HepG2 (cell line): Measurements from ENCODE around the gene SHLD1. TPM values are rescaled to one million over a fixed set of nuclear protein-coding genes. Genes with fewer than 3 reads are reported as not detected.

Experiments
- ATAC-seq: fragments of 200-7000 bp; cut with Tn5 transposase; 3 replicates; pipeline ENCODE4 v1.9.1; 2020; ENCODE audit warnings: mild to moderate bottlenecking, moderate library complexity
- BruUV-seq: library from RNA; stranded (reverse); fragments of 400-500 nt; replicated peaks from 2 replicates; lab custom pipeline; 2021; lab: Mats Ljungman, UMichigan
- CTCF ChIA-PET: fragments of 300-600 bp; formaldehyde crosslinking; extraction: SDS; loops from one replicate; lab custom pipeline; 2021; ENCODE audit warnings: low total read pairs, inconsistent platforms, low intra/inter-chr PET ratio; lab: Yijun Ruan, JAX
- POLR2A ChIA-PET: fragments of 350-600 bp; sonication (Branson Sonifier 250); formaldehyde crosslinking; loops from one replicate; lab custom pipeline; 2020; ENCODE audit warnings: antibody characterized with exemption, inconsistent platforms; lab: Yijun Ruan, JAX
- DNase-seq: peaks from one replicate; pipeline ENCODE4 v3.0.0-alpha.2; 2015; ENCODE audit warnings: low spot score
- FAIRE-seq: peaks from 3 replicates; lab custom pipeline; 2011; peaks lifted over from hg19 to GRCh38; lab: Jason Lieb, UNC
- H2AFZ ChIP-seq: one replicate; pipeline ENCODE4 v1.6.1; 2011; ENCODE audit warnings: low read length, inconsistent platforms
- H3K27ac ChIP-seq: fragments of 300-600 bp; 3 replicates; pipeline ENCODE4 v1.8.0; 2011; ENCODE audit warnings: mixed run types, mild to moderate bottlenecking, mixed read lengths, low read length, inconsistent platforms; ENCODE audit not compliant: insufficient read depth; ENCODE audit errors: extremely low read length
- H3K27me3 ChIP-seq, 2 experiments: fragments of 200-600 bp in 1 of 2; 2 replicates in 1 of 2; 3 replicates in 1 of 2; pipeline versions ENCODE4 v1.6.0 to v1.8.0; 2011; ENCODE audit warnings: low read length in 2 of 2, mild to moderate bottlenecking in 2 of 2, moderate library complexity in 2 of 2, inconsistent platforms in 1 of 2; ENCODE audit not compliant: insufficient read depth in 2 of 2, control insufficient read depth in 1 of 2
- H3K36me3 ChIP-seq, 2 experiments: fragments of 200-600 bp in 1 of 2; replicated peaks in 1 of 2; 2 replicates in 1 of 2; 3 replicates in 1 of 2; pipeline versions ENCODE4 v1.5.1 to v1.8.0; 2011; ENCODE audit warnings: low read length in 2 of 2, inconsistent platforms in 1 of 2; ENCODE audit not compliant: insufficient read depth in 2 of 2, control insufficient read depth in 1 of 2
- H3K4me1 ChIP-seq: 2 replicates; pipeline ENCODE4 v1.5.1; 2012; ENCODE audit warnings: low read length, inconsistent platforms; ENCODE audit not compliant: insufficient read depth
- H3K4me2 ChIP-seq: 2 replicates; pipeline ENCODE4 v1.6.0; 2011; ENCODE audit warnings: low read depth, low read length, inconsistent platforms
- H3K4me3 ChIP-seq, 3 experiments: fragments of 200-600 bp in 1 of 3; sonication (generic), shearing (Covaris generic) in 1 of 3; replicated peaks in 1 of 3; 2 replicates each; pipeline ENCODE4 v1.5.1; 2011 to 2016; ENCODE audit warnings: low read length in 3 of 3, inconsistent platforms in 2 of 3, low read depth in 2 of 3, mild to moderate bottlenecking in 2 of 3, control low read depth in 1 of 3, mixed read lengths in 1 of 3; ENCODE audit not compliant: insufficient read depth in 1 of 3
- H3K79me2 ChIP-seq: one replicate; pipeline ENCODE4 v1.6.1; 2011; ENCODE audit warnings: low read length, inconsistent platforms; ENCODE audit not compliant: insufficient read depth
- H3K9ac ChIP-seq: 2 replicates; pipeline ENCODE4 v1.6.0; 2011; ENCODE audit warnings: mild to moderate bottlenecking, low read depth, low read length, inconsistent platforms; ENCODE audit not compliant: insufficient read depth
- H3K9me3 ChIP-seq: 2 replicates; pipeline ENCODE4 v1.5.1; 2012; ENCODE audit warnings: mild to moderate bottlenecking, low read length
- H4K20me1 ChIP-seq: 2 replicates; pipeline ENCODE4 v1.6.0; 2011; ENCODE audit warnings: inconsistent platforms, mild to moderate bottlenecking, low read length, moderate library complexity; ENCODE audit not compliant: insufficient read depth
- NFKB2 ChIP-seq: sonication (generic); formaldehyde crosslinking; IDR thresholded peaks from 2 replicates; pipeline ENCODE4 v1.4.0; 2020; ENCODE audit warnings: missing genetic modification reagents, borderline replicate concordance
- PHF8 ChIP-seq: sonication (generic); formaldehyde crosslinking; IDR thresholded peaks from 2 replicates; pipeline ENCODE4 v1.5.0; 2020; ENCODE audit warnings: missing genetic modification reagents
- THYN1 ChIP-seq: sonication (generic); formaldehyde crosslinking; IDR thresholded peaks from 2 replicates; pipeline ENCODE4 v1.8.1; 2023; ENCODE audit warnings: low read depth, mild to moderate bottlenecking, moderate library complexity, missing genetic modification reagents, borderline replicate concordance
- ZBTB44 ChIP-seq: sonication (generic); formaldehyde crosslinking; IDR thresholded peaks from 2 replicates; pipeline ENCODE4 v1.4.0; 2020; ENCODE audit warnings: missing genetic modification reagents
- ZFP36L1 ChIP-seq: sonication (generic); formaldehyde crosslinking; IDR thresholded peaks from 2 replicates; pipeline ENCODE4 v1.8.0; 2022; ENCODE audit warnings: mild to moderate bottlenecking, missing genetic modification reagents, moderate library complexity
- ZNF225 ChIP-seq: sonication (generic); formaldehyde crosslinking; IDR thresholded peaks from 2 replicates; pipeline ENCODE4 v1.4.0; 2020; ENCODE audit warnings: mild to moderate bottlenecking, missing genetic modification reagents
- ZNF232 ChIP-seq: sonication (generic); formaldehyde crosslinking; IDR thresholded peaks from 2 replicates; pipeline ENCODE4 v1.4.0; 2020; ENCODE audit warnings: missing genetic modification reagents, borderline replicate concordance
- ZNF552 ChIP-seq: sonication (generic); formaldehyde crosslinking; IDR thresholded peaks from 2 replicates; pipeline ENCODE4 v1.9.0; 2022; ENCODE audit warnings: missing genetic modification reagents, mild to moderate bottlenecking, borderline replicate concordance
- ZNF629 ChIP-seq: sonication (generic); formaldehyde crosslinking; conservative IDR thresholded peaks from 2 replicates; pipeline ENCODE4 v1.5.0; 2020; ENCODE audit warnings: missing genetic modification reagents
- ZNF788 ChIP-seq: sonication (generic); formaldehyde crosslinking; IDR thresholded peaks from 2 replicates; pipeline ENCODE4 v1.5.0; 2020; ENCODE audit warnings: mild to moderate bottlenecking, missing genetic modification reagents, borderline replicate concordance
- ZSCAN30 ChIP-seq: sonication (generic); formaldehyde crosslinking; IDR thresholded peaks from 2 replicates; pipeline ENCODE4 v1.5.0; 2020; ENCODE audit warnings: mild to moderate bottlenecking, missing genetic modification reagents
- WGBS: methylation state at CpG from one replicate; pipeline ENCODE4 v1.1.6; 2017; ENCODE audit warnings: low lambda C conversion rate; 5-methylcytosine and 5-hydroxymethylcytosine counted together
- in situ Hi-C: cut with HindIII; loops from 2 replicates; pipeline ENCODE4 v1.10.0; 2017; ENCODE audit warnings: low pct_unique_long_range_greater_than_20kb; ENCODE audit not compliant: extremely low pct_ligation_motif_present
- intact Hi-C: fragments of 100-400 bp; cut with micrococcal nuclease; formaldehyde crosslinking; loops from one replicate; pipeline ENCODE4 v1.10.0; 2022; ENCODE audit not compliant: unreplicated experiment
- polyA plus RNA-seq, 8 experiments: library from polyadenylated mRNA; depleted of rRNA in 3 of 8; stranded (reverse) in 7 of 8; unstranded in 1 of 8; fragments of >200 nt; fragmentation: Illumina TruSeq in 4 of 8; extraction: Trizol in 4 of 8; gene quantifications; 2 replicates each; pipeline versions ENCODE4 v1.2.1 to v1.2.3, GENCODE V29; 2011 to 2016; ENCODE audit warnings: low read depth in 4 of 8, missing spikeins in 1 of 8, mixed read lengths in 1 of 8; ENCODE audit not compliant: insufficient read depth in 1 of 8
- total RNA-seq, 5 experiments: library from RNA; depleted of rRNA; stranded (reverse); fragments of >200 nt; fragmentation: Illumina TruSeq; extraction: Trizol; gene quantifications; 2 replicates each; pipeline ENCODE4 v1.2.3, GENCODE V29; 2016; ENCODE audit warnings: low read depth in 1 of 5
- TF ChIP-seq, protein P1 (sequence below): sonication (generic); formaldehyde crosslinking; conservative IDR thresholded peaks from 2 replicates; pipeline ENCODE4 v1.8.0; 2022; ENCODE audit warnings: low read depth, missing genetic modification reagents
- TF ChIP-seq, protein P2 (sequence below): sonication (generic); formaldehyde crosslinking; IDR thresholded peaks from 2 replicates; pipeline ENCODE4 v1.8.1; 2023; ENCODE audit warnings: mild to moderate bottlenecking, missing genetic modification reagents

SHLD1 gene
- total and polyA plus RNA-seq, 2 of the 13 experiments (the other 11 are each of a cell fraction or from before 2014, with no cell fraction given): 8.9 to 10.0 TPM

DNA sequence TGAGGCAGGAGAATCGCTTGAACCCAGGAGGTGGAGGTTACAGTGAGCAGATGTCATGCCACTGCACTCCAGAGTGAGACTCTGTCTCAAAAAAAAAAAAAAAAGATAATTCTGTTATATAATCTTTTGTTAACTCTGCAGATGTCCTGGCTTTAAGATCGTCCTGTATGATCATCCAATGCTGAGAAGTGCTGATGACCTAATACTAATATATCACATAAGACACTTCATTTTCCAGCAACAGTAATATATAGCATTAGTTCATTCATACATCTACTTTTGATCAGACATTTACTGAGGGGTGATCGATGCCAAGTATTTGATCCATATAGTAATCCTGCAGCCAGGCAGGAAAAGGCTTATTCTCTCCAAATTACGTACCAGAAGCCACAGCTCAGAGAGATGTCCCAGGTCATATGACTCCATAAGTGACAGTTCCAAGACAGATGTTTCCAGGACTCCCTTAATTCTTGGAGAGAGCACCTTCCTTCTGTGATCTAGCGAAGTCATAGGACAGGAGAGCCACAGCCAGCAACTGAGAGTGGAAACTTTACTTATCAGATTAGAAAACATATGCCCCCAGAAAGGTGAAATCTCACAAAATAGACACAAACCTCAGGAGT lies 60.7 kb downstream of the SHLD1 start (continued):
- TF ChIP-seq ZNF232 (no peak), ZSCAN30 (CRISPR knock-in tag) (no peak)

GRCh38 chr20:5811746-5812145 lies 61.5 kb downstream of the SHLD1 start:
- DNase-seq (no peak), FAIRE-seq (no peak), ATAC-seq (no peak)
- no peaks in the 10 kb centered on the region for H3K27me3 ChIP-seq
- no peak overlapping the region for H3K4me2 ChIP-seq
- ChIA-PET POLR2A (no interaction called here), CTCF (no interaction called here)
- WGBS: 90% methylated on average over 4 of the region's 4 CpGs
- H3K4me1 ChIP-seq: peaks cover 37% of the 10 kb centered on the region
- no peak overlapping the region for H3K9ac ChIP-seq
- H3K36me3 ChIP-seq: no peaks in the 10 kb centered on the region
- peak; percentile 75 for TF ChIP-seq ZNF629
- TF ChIP-seq, protein P1, sequence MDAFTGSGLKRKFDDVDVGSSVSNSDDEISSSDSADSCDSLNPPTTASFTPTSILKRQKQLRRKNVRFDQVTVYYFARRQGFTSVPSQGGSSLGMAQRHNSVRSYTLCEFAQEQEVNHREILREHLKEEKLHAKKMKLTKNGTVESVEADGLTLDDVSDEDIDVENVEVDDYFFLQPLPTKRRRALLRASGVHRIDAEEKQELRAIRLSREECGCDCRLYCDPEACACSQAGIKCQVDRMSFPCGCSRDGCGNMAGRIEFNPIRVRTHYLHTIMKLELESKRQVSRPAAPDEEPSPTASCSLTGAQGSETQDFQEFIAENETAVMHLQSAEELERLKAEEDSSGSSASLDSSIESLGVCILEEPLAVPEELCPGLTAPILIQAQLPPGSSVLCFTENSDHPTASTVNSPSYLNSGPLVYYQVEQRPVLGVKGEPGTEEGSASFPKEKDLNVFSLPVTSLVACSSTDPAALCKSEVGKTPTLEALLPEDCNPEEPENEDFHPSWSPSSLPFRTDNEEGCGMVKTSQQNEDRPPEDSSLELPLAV: no peak
- BruUV-seq: no TSS peak
- H3K79me2 ChIP-seq: no peaks in the 10 kb centered on the region
- H2AFZ ChIP-seq: no peak overlapping the region
- no peaks in the 10 kb centered on the region for H4K20me1 ChIP-seq
- intact Hi-C loops: no loop called here
- no peaks in the 10 kb centered on the region for H3K9me3 ChIP-seq
- no peak overlapping the region for H3K4me3 ChIP-seq
- in situ Hi-C loops: no loop called here
- H3K27ac ChIP-seq: no peak overlapping the region

DNA sequence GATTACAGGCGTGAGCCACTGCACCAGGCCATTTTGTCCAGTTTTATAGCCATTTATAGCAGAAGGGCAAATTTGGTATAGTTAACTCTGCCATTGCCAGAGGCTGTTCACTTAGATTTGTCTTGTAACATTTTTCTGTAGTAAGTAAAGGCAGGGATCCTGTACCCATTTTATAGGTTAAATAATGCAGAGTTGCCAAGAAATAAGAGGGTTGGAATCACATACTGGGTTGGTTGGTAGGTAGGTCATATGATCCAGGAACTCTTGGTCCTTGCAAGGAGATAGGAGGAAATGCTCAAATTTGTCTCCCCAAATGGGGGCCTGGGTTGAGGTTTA lies 68.1 kb downstream of the SHLD1 start:
- DNase-seq: no peak
- no TSS peak for BruUV-seq
- Histone ChIP-seq H3K4me1 (peaks cover 81% of the 10 kb centered on the region), H3K27me3 (no peaks in the 10 kb centered on the region), H3K27ac (peak overlapping the region; percentile 73), H3K4me3 (peak overlapping the region in 1 of 3 experiments; percentile 31; a peak in 1 of 6 replicates), H3K4me2 (peak overlapping the region; percentile 71), H4K20me1 (no peaks in the 10 kb centered on the region), H3K9ac (peak overlapping the region; percentile 31), H3K36me3 (no peaks in the 10 kb centered on the region), H3K79me2 (no peaks in the 10 kb centered on the region), H2AFZ (no peak overlapping the region), H3K9me3 (no peaks in the 10 kb centered on the region)
- CTCF ChIA-PET: interaction anchor here (1.3 kb wide), 1 partner anchor 30 kb away, joined by 3 read pairs; no protein-coding TSS in a partner anchor
- POLR2A ChIA-PET: interaction anchor here (1.7 to 2.6 kb wide), 2 partner anchors 11 to 14 kb away, joined by 7 to 29 read pairs; no protein-coding TSS in a partner anchor
- WGBS: 86% methylated on average over 1 of the region's 1 CpG
- ATAC-seq: no peak
- intact Hi-C loops (loop anchor here (5.0 kb wide), 1 partner anchor 114 kb away; no protein-coding TSS in a partner anchor), in situ Hi-C loops (no loop called here)
- no peak for FAIRE-seq
- TF ChIP-seq ZFP36L1 (CRISPR knock-in tag): 0 out of 2 replicates have a peak, but pooled peaks have one; percentile 39
- TF ChIP-seq ZBTB44 (CRISPR knock-in tag): no peak
- TF ChIP-seq, protein P2, sequence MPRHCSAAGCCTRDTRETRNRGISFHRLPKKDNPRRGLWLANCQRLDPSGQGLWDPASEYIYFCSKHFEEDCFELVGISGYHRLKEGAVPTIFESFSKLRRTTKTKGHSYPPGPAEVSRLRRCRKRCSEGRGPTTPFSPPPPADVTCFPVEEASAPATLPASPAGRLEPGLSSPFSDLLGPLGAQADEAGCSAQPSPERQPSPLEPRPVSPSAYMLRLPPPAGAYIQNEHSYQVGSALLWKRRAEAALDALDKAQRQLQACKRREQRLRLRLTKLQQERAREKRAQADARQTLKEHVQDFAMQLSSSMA: 0 out of 2 replicates have a peak, but pooled peaks have one; percentile 2
- no peak for TF ChIP-seq PHF8 (CRISPR knock-in tag)
- no peak for TF ChIP-seq NFKB2
- no peak for TF ChIP-seq ZNF225 (CRISPR knock-in tag)
- no peak for TF ChIP-seq THYN1 (CRISPR knock-in tag)
- peak; percentile 16; the same call in 1 of the 2 replicates for TF ChIP-seq ZNF788 (CRISPR knock-in tag)
- TF ChIP-seq ZNF552 (CRISPR knock-in tag): no peak
